ENCODE measurements around the gene PLA2G7. TPM values are rescaled to one million over a fixed set of nuclear protein-coding genes. Genes with fewer than 3 reads are reported as not detected.

The PLA2G7 gene
- total and polyA plus RNA-seq, 10 of the 15 experiments (the other 5 are each of a cell fraction or from before 2014, with no cell fraction given) = not detected

DNA sequence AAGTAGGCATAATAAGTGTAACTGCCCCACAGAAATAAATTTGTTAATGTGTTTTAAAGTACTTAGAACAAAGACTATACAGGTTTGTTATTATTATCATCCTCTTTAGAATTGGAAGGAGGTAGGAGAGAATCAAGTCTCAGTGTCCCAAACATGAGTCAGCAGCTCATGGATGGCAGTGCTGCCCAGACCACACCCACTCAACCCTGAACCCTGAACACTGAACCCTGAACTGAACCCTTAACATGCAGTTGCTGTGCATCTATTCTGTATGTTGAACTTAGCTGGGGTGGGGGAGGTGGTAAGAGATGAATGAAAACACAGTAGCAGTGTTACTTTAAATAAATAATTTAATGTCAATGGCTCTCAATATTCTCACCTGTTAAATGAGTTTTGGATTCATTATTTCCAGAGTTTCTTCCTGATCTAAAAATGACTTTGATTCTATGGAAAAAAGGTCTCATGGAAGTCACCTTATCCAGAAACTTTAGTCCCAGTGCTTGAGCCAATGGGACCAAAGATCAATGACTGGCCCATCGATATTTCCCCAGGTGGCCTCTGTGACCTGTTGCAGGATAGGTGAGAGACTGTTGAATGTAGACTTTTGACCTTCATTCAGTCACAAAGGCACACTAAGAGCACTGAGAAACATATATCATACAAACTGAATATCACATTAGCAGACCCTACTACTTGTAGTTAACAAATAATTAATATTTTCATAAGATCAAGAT lies 8.4 kb upstream of the PLA2G7 start (continued):
- TF ChIP-seq, protein P1, sequence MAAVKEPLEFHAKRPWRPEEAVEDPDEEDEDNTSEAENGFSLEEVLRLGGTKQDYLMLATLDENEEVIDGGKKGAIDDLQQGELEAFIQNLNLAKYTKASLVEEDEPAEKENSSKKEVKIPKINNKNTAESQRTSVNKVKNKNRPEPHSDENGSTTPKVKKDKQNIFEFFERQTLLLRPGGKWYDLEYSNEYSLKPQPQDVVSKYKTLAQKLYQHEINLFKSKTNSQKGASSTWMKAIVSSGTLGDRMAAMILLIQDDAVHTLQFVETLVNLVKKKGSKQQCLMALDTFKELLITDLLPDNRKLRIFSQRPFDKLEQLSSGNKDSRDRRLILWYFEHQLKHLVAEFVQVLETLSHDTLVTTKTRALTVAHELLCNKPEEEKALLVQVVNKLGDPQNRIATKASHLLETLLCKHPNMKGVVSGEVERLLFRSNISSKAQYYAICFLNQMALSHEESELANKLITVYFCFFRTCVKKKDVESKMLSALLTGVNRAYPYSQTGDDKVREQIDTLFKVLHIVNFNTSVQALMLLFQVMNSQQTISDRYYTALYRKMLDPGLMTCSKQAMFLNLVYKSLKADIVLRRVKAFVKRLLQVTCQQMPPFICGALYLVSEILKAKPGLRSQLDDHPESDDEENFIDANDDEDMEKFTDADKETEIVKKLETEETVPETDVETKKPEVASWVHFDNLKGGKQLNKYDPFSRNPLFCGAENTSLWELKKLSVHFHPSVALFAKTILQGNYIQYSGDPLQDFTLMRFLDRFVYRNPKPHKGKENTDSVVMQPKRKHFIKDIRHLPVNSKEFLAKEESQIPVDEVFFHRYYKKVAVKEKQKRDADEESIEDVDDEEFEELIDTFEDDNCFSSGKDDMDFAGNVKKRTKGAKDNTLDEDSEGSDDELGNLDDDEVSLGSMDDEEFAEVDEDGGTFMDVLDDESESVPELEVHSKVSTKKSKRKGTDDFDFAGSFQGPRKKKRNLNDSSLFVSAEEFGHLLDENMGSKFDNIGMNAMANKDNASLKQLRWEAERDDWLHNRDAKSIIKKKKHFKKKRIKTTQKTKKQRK (IDR thresholded peaks at IDR 0.05; ENCODE audit: low read depth, low read length) = no peak
- TF ChIP-seq MYB (IDR thresholded peaks at IDR 0.05; ENCODE audit: borderline replicate concordance, low read depth, low read length) (no peak), CREM (IDR thresholded peaks at IDR 0.05; ENCODE audit: low read depth) (no peak), SUPT20H (IDR thresholded peaks at IDR 0.05; ENCODE audit: borderline replicate concordance, control insufficient read depth, low read depth, low read length) (no peak)
- TF ChIP-seq, protein P2, sequence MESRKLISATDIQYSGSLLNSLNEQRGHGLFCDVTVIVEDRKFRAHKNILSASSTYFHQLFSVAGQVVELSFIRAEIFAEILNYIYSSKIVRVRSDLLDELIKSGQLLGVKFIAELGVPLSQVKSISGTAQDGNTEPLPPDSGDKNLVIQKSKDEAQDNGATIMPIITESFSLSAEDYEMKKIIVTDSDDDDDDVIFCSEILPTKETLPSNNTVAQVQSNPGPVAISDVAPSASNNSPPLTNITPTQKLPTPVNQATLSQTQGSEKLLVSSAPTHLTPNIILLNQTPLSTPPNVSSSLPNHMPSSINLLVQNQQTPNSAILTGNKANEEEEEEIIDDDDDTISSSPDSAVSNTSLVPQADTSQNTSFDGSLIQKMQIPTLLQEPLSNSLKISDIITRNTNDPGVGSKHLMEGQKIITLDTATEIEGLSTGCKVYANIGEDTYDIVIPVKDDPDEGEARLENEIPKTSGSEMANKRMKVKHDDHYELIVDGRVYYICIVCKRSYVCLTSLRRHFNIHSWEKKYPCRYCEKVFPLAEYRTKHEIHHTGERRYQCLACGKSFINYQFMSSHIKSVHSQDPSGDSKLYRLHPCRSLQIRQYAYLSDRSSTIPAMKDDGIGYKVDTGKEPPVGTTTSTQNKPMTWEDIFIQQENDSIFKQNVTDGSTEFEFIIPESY (IDR thresholded peaks at IDR 0.05) = no peak
- TF ChIP-seq, protein P3, sequence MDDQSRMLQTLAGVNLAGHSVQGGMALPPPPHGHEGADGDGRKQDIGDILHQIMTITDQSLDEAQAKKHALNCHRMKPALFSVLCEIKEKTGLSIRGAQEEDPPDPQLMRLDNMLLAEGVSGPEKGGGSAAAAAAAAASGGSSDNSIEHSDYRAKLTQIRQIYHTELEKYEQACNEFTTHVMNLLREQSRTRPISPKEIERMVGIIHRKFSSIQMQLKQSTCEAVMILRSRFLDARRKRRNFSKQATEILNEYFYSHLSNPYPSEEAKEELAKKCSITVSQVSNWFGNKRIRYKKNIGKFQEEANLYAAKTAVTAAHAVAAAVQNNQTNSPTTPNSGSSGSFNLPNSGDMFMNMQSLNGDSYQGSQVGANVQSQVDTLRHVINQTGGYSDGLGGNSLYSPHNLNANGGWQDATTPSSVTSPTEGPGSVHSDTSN (IDR thresholded peaks at IDR 0.05; ENCODE audit: insufficient replicate concordance, low read depth, low read length) = no peak
- TF ChIP-seq, protein P4, sequence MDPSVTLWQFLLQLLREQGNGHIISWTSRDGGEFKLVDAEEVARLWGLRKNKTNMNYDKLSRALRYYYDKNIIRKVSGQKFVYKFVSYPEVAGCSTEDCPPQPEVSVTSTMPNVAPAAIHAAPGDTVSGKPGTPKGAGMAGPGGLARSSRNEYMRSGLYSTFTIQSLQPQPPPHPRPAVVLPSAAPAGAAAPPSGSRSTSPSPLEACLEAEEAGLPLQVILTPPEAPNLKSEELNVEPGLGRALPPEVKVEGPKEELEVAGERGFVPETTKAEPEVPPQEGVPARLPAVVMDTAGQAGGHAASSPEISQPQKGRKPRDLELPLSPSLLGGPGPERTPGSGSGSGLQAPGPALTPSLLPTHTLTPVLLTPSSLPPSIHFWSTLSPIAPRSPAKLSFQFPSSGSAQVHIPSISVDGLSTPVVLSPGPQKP (IDR thresholded peaks at IDR 0.05; ENCODE audit: low read depth, low read length) = no peak

Measured in GM12878 (cell line).